HepG2 (cell line): Measurements from ENCODE around the gene CAPN6. TPM values are rescaled to one million over a fixed set of nuclear protein-coding genes. Genes with fewer than 3 reads are reported as not detected.

ENCODE experiments used
- ATAC-seq: fragments of 200-7000 bp; cut with Tn5 transposase; 3 replicates; pipeline ENCODE4 v1.9.1; 2020; ENCODE audit warnings: mild to moderate bottlenecking, moderate library complexity
- BruUV-seq: library from RNA; stranded (reverse); fragments of 400-500 nt; replicated peaks from 2 replicates; lab custom pipeline; 2021; lab: Mats Ljungman, UMichigan
- CTCF ChIA-PET: fragments of 300-600 bp; formaldehyde crosslinking; extraction: SDS; loops from one replicate; lab custom pipeline; 2021; ENCODE audit warnings: low total read pairs, inconsistent platforms, low intra/inter-chr PET ratio; lab: Yijun Ruan, JAX
- POLR2A ChIA-PET: fragments of 350-600 bp; sonication (Branson Sonifier 250); formaldehyde crosslinking; loops from one replicate; lab custom pipeline; 2020; ENCODE audit warnings: antibody characterized with exemption, inconsistent platforms; lab: Yijun Ruan, JAX
- DNase-seq: peaks from one replicate; pipeline ENCODE4 v3.0.0-alpha.2; 2015; ENCODE audit warnings: low spot score
- FAIRE-seq: peaks from 3 replicates; lab custom pipeline; 2011; peaks lifted over from hg19 to GRCh38; lab: Jason Lieb, UNC
- H2AFZ ChIP-seq: one replicate; pipeline ENCODE4 v1.6.1; 2011; ENCODE audit warnings: low read length, inconsistent platforms
- H3K27ac ChIP-seq: fragments of 300-600 bp; 3 replicates; pipeline ENCODE4 v1.8.0; 2011; ENCODE audit warnings: mixed run types, mild to moderate bottlenecking, mixed read lengths, low read length, inconsistent platforms; ENCODE audit not compliant: insufficient read depth; ENCODE audit errors: extremely low read length
- H3K27me3 ChIP-seq, 2 experiments: fragments of 200-600 bp in 1 of 2; 2 replicates in 1 of 2; 3 replicates in 1 of 2; pipeline versions ENCODE4 v1.6.0 to v1.8.0; 2011; ENCODE audit warnings: low read length in 2 of 2, mild to moderate bottlenecking in 2 of 2, moderate library complexity in 2 of 2, inconsistent platforms in 1 of 2; ENCODE audit not compliant: insufficient read depth in 2 of 2, control insufficient read depth in 1 of 2
- H3K36me3 ChIP-seq, 2 experiments: fragments of 200-600 bp in 1 of 2; replicated peaks in 1 of 2; 2 replicates in 1 of 2; 3 replicates in 1 of 2; pipeline versions ENCODE4 v1.5.1 to v1.8.0; 2011; ENCODE audit warnings: low read length in 2 of 2, inconsistent platforms in 1 of 2; ENCODE audit not compliant: insufficient read depth in 2 of 2, control insufficient read depth in 1 of 2
- H3K4me1 ChIP-seq: 2 replicates; pipeline ENCODE4 v1.5.1; 2012; ENCODE audit warnings: low read length, inconsistent platforms; ENCODE audit not compliant: insufficient read depth
- H3K4me2 ChIP-seq: 2 replicates; pipeline ENCODE4 v1.6.0; 2011; ENCODE audit warnings: low read depth, low read length, inconsistent platforms
- H3K4me3 ChIP-seq, 3 experiments: fragments of 200-600 bp in 1 of 3; sonication (generic), shearing (Covaris generic) in 1 of 3; replicated peaks in 1 of 3; 2 replicates each; pipeline ENCODE4 v1.5.1; 2011 to 2016; ENCODE audit warnings: low read length in 3 of 3, inconsistent platforms in 2 of 3, low read depth in 2 of 3, mild to moderate bottlenecking in 2 of 3, control low read depth in 1 of 3, mixed read lengths in 1 of 3; ENCODE audit not compliant: insufficient read depth in 1 of 3
- H3K79me2 ChIP-seq: one replicate; pipeline ENCODE4 v1.6.1; 2011; ENCODE audit warnings: low read length, inconsistent platforms; ENCODE audit not compliant: insufficient read depth
- H3K9ac ChIP-seq: 2 replicates; pipeline ENCODE4 v1.6.0; 2011; ENCODE audit warnings: mild to moderate bottlenecking, low read depth, low read length, inconsistent platforms; ENCODE audit not compliant: insufficient read depth
- H3K9me3 ChIP-seq: 2 replicates; pipeline ENCODE4 v1.5.1; 2012; ENCODE audit warnings: mild to moderate bottlenecking, low read length
- H4K20me1 ChIP-seq: 2 replicates; pipeline ENCODE4 v1.6.0; 2011; ENCODE audit warnings: inconsistent platforms, mild to moderate bottlenecking, low read length, moderate library complexity; ENCODE audit not compliant: insufficient read depth
- ASH2L ChIP-seq: fragments of 300-600, 200-600 bp; sonication (generic); IDR thresholded peaks from 2 replicates; pipeline ENCODE4 v1.7.0; 2017; ENCODE audit warnings: low read depth, mild to moderate bottlenecking, moderate library complexity, mixed read lengths, low read length; ENCODE audit not compliant: insufficient read length
- ETV5 ChIP-seq: IDR thresholded peaks from 2 replicates; pipeline ENCODE4 v1.6.1; 2018; ENCODE audit warnings: missing biosample characterization, missing genetic modification reagents, inconsistent platforms, borderline replicate concordance
- GLI4 ChIP-seq: sonication (generic); formaldehyde crosslinking; IDR thresholded peaks from 2 replicates; pipeline ENCODE4 v1.5.1; 2020; ENCODE audit warnings: missing genetic modification reagents, mild to moderate bottlenecking, moderate library complexity, borderline replicate concordance
- IRF1 ChIP-seq: sonication (generic); formaldehyde crosslinking; IDR thresholded peaks from 2 replicates; pipeline ENCODE4 v1.4.0; 2020; ENCODE audit warnings: low read depth, mild to moderate bottlenecking, missing genetic modification reagents
- NR3C1 ChIP-seq: sonication (generic); formaldehyde crosslinking; IDR thresholded peaks from 2 replicates; pipeline ENCODE4 v1.4.0; 2020; ENCODE audit warnings: missing genetic modification reagents
- RARG ChIP-seq: sonication (generic); formaldehyde crosslinking; IDR thresholded peaks from 2 replicates; pipeline ENCODE4 v1.4.0; 2020; ENCODE audit warnings: low read depth, mild to moderate bottlenecking, missing genetic modification reagents
- ZBTB34 ChIP-seq: sonication (generic); formaldehyde crosslinking; IDR thresholded peaks from 2 replicates; pipeline ENCODE4 v1.8.0; 2022; ENCODE audit warnings: mild to moderate bottlenecking, missing genetic modification reagents
- ZFP1 ChIP-seq: IDR thresholded peaks from 2 replicates; pipeline ENCODE4 v1.6.1; 2016
- ZFP36L2 ChIP-seq: sonication (generic); formaldehyde crosslinking; IDR thresholded peaks from 2 replicates; pipeline ENCODE4 v1.4.0; 2020; ENCODE audit warnings: missing genetic modification reagents
- ZFX ChIP-seq: sonication (generic); formaldehyde crosslinking; IDR thresholded peaks from 2 replicates; pipeline ENCODE4 v1.4.0; 2020; ENCODE audit warnings: mild to moderate bottlenecking, low read depth, missing genetic modification reagents, moderate library complexity
- ZNF615 ChIP-seq: sonication (generic); formaldehyde crosslinking; IDR thresholded peaks from 2 replicates; pipeline ENCODE4 v1.5.0; 2020; ENCODE audit warnings: mild to moderate bottlenecking, missing genetic modification reagents, borderline replicate concordance
- ZNF768 ChIP-seq: sonication (generic); formaldehyde crosslinking; IDR thresholded peaks from 2 replicates; pipeline ENCODE4 v1.4.0; 2020; ENCODE audit warnings: missing genetic modification reagents
- ZNF782 ChIP-seq: sonication (generic); formaldehyde crosslinking; IDR thresholded peaks from 2 replicates; pipeline ENCODE4 v1.4.0; 2020; ENCODE audit warnings: missing genetic modification reagents, mild to moderate bottlenecking, borderline replicate concordance
- in situ Hi-C: cut with HindIII; loops from 2 replicates; pipeline ENCODE4 v1.10.0; 2017; ENCODE audit warnings: low pct_unique_long_range_greater_than_20kb; ENCODE audit not compliant: extremely low pct_ligation_motif_present
- intact Hi-C: fragments of 100-400 bp; cut with micrococcal nuclease; formaldehyde crosslinking; loops from one replicate; pipeline ENCODE4 v1.10.0; 2022; ENCODE audit not compliant: unreplicated experiment
- polyA plus RNA-seq, 8 experiments: library from polyadenylated mRNA; depleted of rRNA in 3 of 8; stranded (reverse) in 7 of 8; unstranded in 1 of 8; fragments of >200 nt; fragmentation: Illumina TruSeq in 4 of 8; extraction: Trizol in 4 of 8; gene quantifications; 2 replicates each; pipeline versions ENCODE4 v1.2.1 to v1.2.3, GENCODE V29; 2011 to 2016; ENCODE audit warnings: low read depth in 4 of 8, missing spikeins in 1 of 8, mixed read lengths in 1 of 8; ENCODE audit not compliant: insufficient read depth in 1 of 8
- total RNA-seq, 5 experiments: library from RNA; depleted of rRNA; stranded (reverse); fragments of >200 nt; fragmentation: Illumina TruSeq; extraction: Trizol; gene quantifications; 2 replicates each; pipeline ENCODE4 v1.2.3, GENCODE V29; 2016; ENCODE audit warnings: low read depth in 1 of 5
- TF ChIP-seq, protein P1 (sequence below): sonication (generic); formaldehyde crosslinking; IDR thresholded peaks from 2 replicates; pipeline ENCODE4 v1.9.0; 2021; ENCODE audit warnings: missing genetic modification reagents, borderline replicate concordance

Gene CAPN6
- total and polyA plus RNA-seq, 2 of the 13 experiments (the other 11 are each of a cell fraction or from before 2014, with no cell fraction given) = not detected

- no TSS peak for BruUV-seq
- no peaks in the 10 kb centered on the region for H3K79me2 ChIP-seq
- no peak overlapping the region for H3K4me2 ChIP-seq
- H3K4me3 ChIP-seq = no peak overlapping the region
- no peaks in the 10 kb centered on the region for H3K4me1 ChIP-seq
- intact Hi-C loops = no loop called here
- H3K36me3 ChIP-seq = no peaks in the 10 kb centered on the region
- no peaks in the 10 kb centered on the region for H3K9me3 ChIP-seq
- ChIA-PET CTCF (no interaction called here), POLR2A (no interaction called here)
- no peak overlapping the region for H2AFZ ChIP-seq
- no peaks in the 10 kb centered on the region for H3K27me3 ChIP-seq
- H4K20me1 ChIP-seq = no peaks in the 10 kb centered on the region
- ATAC-seq (no peak), DNase-seq (no peak), FAIRE-seq (no peak)
- TF ChIP-seq ZNF782 (CRISPR knock-in tag) (no peak), GLI4 (CRISPR knock-in tag) (no peak), ZNF615 (no peak), ZFP36L2 (CRISPR knock-in tag) (no peak), ZNF768 (CRISPR knock-in tag) (no peak), ZFX (CRISPR knock-in tag) (no peak), NR3C1 (CRISPR knock-in tag) (no peak), ETV5 (CRISPR knock-in tag) (no peak), ZFP1 (CRISPR knock-in tag) (no peak), RARG (CRISPR knock-in tag) (no peak), IRF1 (CRISPR knock-in tag) (no peak), ASH2L (no peak), ZBTB34 (CRISPR knock-in tag) (no peak)
- TF ChIP-seq, protein P1, sequence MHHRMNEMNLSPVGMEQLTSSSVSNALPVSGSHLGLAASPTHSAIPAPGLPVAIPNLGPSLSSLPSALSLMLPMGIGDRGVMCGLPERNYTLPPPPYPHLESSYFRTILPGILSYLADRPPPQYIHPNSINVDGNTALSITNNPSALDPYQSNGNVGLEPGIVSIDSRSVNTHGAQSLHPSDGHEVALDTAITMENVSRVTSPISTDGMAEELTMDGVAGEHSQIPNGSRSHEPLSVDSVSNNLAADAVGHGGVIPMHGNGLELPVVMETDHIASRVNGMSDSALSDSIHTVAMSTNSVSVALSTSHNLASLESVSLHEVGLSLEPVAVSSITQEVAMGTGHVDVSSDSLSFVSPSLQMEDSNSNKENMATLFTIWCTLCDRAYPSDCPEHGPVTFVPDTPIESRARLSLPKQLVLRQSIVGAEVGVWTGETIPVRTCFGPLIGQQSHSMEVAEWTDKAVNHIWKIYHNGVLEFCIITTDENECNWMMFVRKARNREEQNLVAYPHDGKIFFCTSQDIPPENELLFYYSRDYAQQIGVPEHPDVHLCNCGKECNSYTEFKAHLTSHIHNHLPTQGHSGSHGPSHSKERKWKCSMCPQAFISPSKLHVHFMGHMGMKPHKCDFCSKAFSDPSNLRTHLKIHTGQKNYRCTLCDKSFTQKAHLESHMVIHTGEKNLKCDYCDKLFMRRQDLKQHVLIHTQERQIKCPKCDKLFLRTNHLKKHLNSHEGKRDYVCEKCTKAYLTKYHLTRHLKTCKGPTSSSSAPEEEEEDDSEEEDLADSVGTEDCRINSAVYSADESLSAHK = no peak
- in situ Hi-C loops = no loop called here
- no peak overlapping the region for H3K9ac ChIP-seq
- no peak overlapping the region for H3K27ac ChIP-seq
Observed at GRCh38 chrX:111318901-111319300, 48.6 kb upstream of the CAPN6 start.
